Ureter (tissue), 1 donor: ENCODE measurements around the gene PECR. TPM values are rescaled to one million over a fixed set of nuclear protein-coding genes. Genes with fewer than 3 reads are reported as not detected.
"Not testable (repeated sequence)": the region's sequence is repeated elsewhere in the genome, so short reads cannot be mapped to it uniquely, and the experiment has no call there.

Experiments used
- DNase-seq: peaks from one replicate; pipeline ENCODE4 v3.0.0-alpha.2; 2020; ENCODE audit warnings: low spot score
- total RNA-seq: library from RNA; stranded (reverse); gene quantifications from one replicate; pipeline ENCODE4 v1.2.4, GENCODE V29; 2023
- donor health status: DM: yes; HTN: yes; CAD: no.

Gene PECR
- total RNA-seq, 1 donor from 2014 or later = 6.3 TPM

GRCh38 chr2:216029416-216030129, 52.0 kb downstream of the PECR start:
- no peak for DNase-seq

DNA sequence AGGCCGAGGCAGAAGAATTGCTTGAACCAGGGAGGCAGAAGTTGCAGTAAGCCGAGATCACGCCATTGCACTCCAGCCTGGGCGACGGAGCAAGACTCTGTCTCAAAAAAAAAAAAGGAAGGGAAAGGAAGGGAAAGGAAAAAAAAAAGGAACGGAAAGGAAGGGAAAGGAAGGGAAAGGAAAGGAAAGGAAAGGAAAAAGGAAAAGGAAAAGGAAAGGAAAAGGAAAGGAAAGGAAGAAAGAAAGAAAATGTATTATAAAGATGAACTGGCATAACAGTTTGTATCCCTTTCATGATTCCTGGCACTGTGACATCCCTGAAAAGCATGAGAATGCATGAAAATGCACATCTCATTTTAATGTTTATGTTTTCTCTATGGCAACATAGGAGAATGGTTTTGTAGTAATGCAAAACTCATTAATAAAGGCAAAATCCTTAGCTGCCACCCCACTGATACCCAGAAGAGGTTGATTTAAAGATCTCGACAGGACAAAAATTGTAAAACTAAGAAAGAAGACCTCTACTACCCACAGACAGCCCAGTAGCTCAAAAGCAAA, 56.8 kb downstream of the PECR start:
- no peak for DNase-seq

GRCh38 chr2:216023055-216023648, 58.5 kb downstream of the PECR start:
- no peak for DNase-seq

- no peak for DNase-seq
These were observed 59.6 kb downstream of the PECR start for GRCh38 chr2:216021768-216022565.

GRCh38 chr2:216018709-216019108, 62.9 kb downstream of the PECR start:
- DNase-seq = no peak

- DNase-seq = no peak
These were observed 64.2 kb downstream of the PECR start for GRCh38 chr2:216017365-216017764.

GRCh38 chr2:216016581-216016980, 65.0 kb downstream of the PECR start:
- DNase-seq = no peak

DNA sequence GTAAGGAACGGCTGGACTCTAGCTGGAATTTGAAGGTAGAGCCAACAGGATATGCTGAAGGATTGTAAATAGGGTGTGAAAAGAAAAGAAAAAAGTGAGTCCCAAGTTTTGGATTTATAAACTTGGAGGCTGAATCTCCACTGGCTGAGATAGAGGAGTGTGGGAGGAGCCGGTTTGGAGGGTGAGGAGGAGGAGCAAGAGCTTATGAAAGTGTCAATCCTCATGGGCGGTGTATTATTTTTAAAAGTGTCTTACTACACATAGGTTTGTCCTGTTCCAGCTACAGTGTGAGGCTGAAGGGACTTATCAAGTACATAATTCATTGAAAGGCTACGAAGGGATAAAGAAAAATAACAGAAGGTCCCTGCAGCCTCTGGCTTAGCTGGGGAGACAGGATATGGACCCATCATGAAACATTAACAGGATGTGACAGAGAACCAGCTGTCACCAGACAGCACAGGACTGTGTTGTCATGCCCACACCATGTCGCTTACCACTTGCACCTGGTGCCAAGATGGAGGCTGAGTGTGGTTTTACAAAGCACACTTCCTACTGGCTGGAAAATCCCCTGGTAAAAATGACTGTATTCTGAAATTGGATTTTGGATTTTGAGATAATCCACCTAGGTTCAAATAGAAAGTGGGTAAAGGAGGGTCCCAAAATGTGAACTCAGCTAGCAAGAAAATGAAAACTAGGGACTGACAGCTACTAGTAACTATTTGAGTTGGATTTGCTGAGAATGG, 65.7 kb downstream of the PECR start:
- no peak for DNase-seq

GRCh38 chr2:216014986-216015385, 66.6 kb downstream of the PECR start:
- DNase-seq = no peak

DNA sequence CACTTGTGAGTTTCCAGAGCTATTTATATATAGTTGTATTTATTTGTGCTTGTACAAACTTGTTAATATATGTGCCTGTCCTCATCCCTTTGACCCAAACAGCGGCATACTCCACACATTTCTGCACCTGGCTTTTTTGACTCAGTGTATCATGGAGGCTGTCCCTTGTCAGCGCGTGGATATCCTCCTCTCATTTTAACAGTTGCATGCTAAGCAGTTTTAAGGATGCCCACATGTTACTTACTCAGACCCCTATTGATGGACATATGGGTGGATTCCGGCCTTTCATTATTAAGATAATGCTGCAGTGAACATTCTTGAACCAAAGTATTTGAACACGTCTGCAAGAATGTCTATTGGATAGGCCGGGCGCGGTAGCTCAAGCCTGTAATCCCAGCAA, 67.6 kb downstream of the PECR start:
- DNase-seq = no peak

DNA sequence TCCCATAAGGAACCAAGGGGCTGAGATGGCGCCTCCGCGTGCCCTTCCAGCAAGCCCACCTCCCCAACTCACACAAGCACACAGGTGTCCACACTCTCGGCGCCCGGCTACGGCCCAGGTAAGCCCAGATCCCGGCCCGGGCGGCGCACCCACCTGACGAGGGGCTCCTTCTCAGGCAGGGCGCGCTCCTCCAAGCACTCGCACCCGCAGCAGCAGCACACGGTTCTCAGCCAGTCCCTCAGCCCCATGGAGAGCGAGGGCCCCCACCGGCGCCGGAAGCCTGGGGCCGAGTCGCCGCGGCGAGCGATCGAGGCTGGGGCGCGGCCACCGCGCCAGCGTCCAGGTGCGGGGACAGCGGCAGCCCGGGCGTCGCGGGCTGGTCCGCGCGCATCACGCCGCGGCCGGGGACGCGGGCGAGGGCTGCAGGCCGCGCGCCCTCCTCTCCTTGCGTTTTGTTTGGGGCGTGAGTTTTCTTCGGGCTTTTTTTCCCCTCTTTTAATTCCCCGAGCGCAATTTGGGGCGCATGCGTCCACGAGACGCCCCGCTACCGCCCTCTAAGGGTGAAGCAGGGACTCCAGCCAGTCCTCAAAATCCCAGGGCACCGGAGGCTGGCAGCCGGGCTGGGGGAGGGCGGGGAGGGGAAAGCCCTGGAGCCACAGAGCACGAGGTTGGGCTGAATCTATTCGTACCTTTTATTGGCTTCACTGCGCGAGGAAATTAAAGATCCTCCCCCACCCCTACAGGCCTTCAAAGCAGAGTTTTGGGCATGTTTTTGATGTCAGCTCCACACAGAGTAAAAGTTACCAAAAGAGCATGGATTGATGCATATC, 68.3 kb downstream of the PECR start, which contains the start of gene MREG:
TSS of gene MREG (minus strand) at position 472 of the 830 bp plus-strand sequence. CDS start at position 248, 224 bp downstream.
- peak; percentile 81 for DNase-seq

DNA sequence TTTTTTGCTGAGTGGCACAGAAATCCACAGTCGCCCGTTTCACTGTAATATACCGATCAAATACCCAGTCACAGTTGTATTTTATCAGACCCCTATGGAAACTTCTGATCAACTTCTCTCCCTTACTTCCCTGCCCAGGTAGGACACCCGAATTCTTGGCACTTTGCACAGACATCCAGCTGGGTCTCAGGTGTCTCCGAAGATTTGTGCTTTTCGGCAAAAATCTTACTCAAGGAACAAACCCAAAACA, 68.9 kb downstream of the PECR start:
- no peak for DNase-seq

DNA sequence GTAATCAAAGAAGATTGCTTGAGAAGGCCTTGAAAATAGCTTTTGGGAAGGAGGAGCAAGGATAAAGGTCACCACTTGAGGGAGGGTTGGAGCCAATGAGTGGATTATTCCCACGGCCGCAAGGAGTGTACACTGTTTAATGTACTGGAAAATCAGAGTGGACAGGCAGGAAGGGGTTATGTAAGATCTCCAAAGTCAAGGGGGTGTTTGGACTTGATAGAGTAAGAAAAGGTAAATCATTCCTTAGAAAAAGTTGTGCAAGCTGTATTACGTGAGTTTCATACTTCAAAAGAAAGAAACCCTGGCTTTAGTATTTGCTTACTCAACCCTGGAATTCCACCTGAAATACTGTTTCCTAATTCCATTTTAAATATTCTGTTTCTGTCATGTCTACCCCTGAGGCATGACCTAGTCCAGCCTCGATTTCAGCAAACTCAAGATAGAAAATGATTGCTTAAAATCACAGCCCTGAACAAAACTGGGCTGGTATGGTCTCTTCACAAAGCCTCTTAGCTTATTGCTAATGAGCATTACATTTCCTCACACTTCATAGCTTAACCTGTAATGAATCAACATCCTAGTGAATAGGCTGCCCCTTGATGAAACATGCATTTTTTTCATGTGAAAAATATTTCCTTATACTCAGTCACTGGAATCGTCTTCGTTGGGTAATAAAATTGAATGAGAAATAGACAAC, 69.3 kb downstream of the PECR start:
- DNase-seq = no peak

GRCh38 chr2:216009215-216009614, 72.4 kb downstream of the PECR start:
- not testable (repeated sequence) for DNase-seq

DNA sequence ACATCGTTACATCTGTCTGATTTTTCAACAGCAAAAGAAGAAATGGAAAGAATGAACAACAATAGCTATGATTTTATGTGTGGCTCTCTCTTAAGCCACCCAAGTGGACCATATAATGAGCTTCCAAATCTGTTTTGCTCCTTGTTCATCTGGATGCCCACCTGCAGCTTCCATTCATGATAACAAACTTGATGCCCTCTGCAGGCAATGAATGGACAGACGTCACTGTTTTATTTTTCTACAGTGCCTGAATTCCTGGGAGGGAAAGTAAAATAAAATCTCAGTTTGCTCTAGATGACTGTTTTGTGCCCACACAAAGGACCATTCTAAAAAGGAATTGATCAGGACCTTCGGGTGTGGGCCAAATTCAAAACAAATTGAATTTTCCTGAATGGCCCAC, 73.2 kb downstream of the PECR start:
- no peak for DNase-seq

DNA sequence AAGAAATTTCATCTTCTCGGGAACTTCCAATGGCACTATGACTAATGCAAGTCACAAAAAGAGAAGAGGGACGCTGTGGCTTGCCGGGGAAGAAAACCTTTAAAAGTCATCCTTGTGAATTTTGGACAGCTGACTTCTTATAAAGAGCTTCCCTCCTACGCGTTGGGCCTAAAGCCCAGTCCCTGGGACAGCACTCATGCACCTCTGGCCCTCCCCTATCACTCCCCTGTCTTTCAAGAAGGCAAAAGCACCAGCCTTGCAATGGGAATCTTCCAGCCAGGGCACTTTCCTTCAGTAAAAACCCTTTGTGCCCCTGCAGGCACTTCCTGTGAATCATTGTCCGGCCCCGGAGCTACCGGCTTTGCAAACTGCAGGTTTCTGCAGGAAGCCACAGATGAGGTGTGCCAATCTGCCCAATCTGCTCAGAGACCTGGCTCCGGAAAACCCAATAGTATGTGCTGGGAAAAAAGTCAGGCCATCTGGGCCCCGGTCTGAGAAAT, 75.4 kb downstream of the PECR start:
- DNase-seq = peak; percentile 69

- DNase-seq = no peak
These were observed 76.8 kb downstream of the PECR start for GRCh38 chr2:216004697-216005283.

DNA sequence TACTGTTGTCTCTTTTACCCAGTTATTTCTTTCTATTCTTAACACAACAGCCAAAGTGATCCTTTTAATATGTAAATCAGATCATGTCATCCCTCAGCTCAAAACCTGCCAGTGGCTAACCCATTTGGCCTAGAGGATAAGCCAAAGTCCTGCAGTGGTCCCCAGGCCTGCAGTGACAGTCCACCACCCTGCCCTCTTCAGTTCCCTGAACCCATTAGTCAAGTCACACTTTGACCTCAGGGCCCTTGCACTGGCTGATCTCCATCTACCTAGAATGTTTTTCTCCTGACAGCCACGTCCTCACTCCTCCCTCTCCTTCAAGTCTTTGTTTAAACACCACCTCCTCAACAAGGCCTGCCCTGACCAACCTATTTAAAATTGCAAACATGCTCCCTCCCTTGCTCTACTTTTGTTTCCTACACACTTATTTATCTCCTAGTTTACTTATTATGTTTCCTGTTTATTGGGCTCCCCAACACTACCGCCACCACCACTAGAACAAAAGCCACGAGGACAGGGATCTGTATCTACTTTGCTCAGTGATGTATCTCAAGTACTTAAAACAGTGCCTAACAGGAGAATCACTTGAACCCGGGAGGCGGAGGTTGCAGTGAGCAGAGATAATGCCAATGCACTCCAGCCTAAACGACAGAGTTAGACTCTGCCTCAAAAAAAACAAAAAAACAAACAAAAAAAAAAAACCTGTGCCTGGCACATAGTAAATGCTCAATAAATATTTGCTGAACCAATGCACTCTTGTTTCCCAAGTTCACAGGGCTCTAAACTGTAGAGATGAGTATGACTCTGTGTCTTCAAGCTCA, 77.5 kb downstream of the PECR start:
- no peak for DNase-seq

DNA sequence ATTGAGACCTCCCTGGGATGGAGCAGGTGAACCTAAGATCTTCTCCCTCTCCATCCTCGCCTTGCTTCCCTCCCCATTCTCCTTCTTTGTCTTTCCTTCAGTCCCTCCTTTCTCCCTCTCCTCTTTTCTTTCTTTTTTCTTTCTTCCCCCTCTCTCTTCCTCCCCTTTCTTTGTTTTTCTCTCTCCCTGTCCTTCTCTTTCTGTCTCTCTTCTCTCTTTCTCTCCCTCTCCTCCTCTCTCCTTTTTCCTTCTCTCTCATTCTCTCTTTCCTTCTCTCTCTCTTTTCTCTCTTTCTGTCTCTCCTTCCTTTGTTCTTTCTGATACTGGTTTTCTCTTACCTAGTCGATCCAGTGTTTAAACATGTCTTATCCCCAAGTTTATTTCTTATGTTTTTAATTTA, 78.9 kb downstream of the PECR start:
- no peak for DNase-seq
